ENCODE data around the gene EHBP1. TPM values are rescaled to one million over a fixed set of nuclear protein-coding genes. Genes with fewer than 3 reads are reported as not detected.

The EHBP1 gene
- total and polyA plus RNA-seq, 2 donors (not counting 3 experiments of a cell fraction or from before 2014, with no cell fraction given) = 8.4 to 34.8 TPM

- TF ChIP-seq MAX (IDR thresholded peaks at IDR 0.05; ENCODE audit: insufficient read depth, insufficient read length) (no peak), JUN (IDR thresholded peaks at IDR 0.05; ENCODE audit: borderline replicate concordance, insufficient read depth, insufficient read length, low read depth) (no peak), FOS (IDR thresholded peaks at IDR 0.05; ENCODE audit: borderline replicate concordance, insufficient read depth, low read length) (no peak), EZH2 (IDR thresholded peaks at IDR 0.05; ENCODE audit: borderline replicate concordance, low read depth, low read length, severe bottlenecking) (no peak), POLR2AphosphoS5 (IDR thresholded peaks at IDR 0.05; ENCODE audit: insufficient read depth, low read depth, low read length) (no peak), CTCF (IDR thresholded peaks at IDR 0.05; ENCODE audit: extremely low read depth in 1 of 2, insufficient read depth in 1 of 2, low read depth in 1 of 2, low read length in 2 of 2) (no peak), GATA2 (IDR thresholded peaks at IDR 0.05; ENCODE audit: insufficient read depth, insufficient read length, low read depth, low read length) (no peak), POLR2A (IDR thresholded peaks at IDR 0.05; ENCODE audit: low read depth, low read length) (no peak), MYC (IDR thresholded peaks at IDR 0.05; ENCODE audit: low read depth, low read length) (no peak)
- no peaks in the 10 kb centered on the region for H3K27me3 ChIP-seq (ENCODE audit: control insufficient read depth in 2 of 2, insufficient read depth in 2 of 2, low read length in 2 of 2)
- H3K9me1 ChIP-seq (replicated peaks; ENCODE audit: control insufficient read depth, extremely low read depth, insufficient read depth, low read length) = no peaks in the 10 kb centered on the region
- BruUV-seq (replicated peaks) = no TSS peak
- dilution Hi-C loops (cut with MboI; ENCODE audit: extremely low pct_ligation_motif_present, low sequenced_read_pairs) (no loop called here), intact Hi-C loops (cut with micrococcal nuclease) (no loop called here)
- no peaks in the 10 kb centered on the region for H3K79me2 ChIP-seq (ENCODE audit: control insufficient read depth, insufficient read depth, low read length)
- H3K9me3 ChIP-seq (replicated peaks; ENCODE audit: control insufficient read depth, insufficient read depth, low read length) = no peaks in the 10 kb centered on the region
- H4K20me1 ChIP-seq (replicated peaks; ENCODE audit: control insufficient read depth, extremely low read depth, insufficient read depth, low read length) = no peaks in the 10 kb centered on the region
- H3K36me3 ChIP-seq (ENCODE audit: control insufficient read depth in 2 of 2, extremely low read depth in 1 of 2, insufficient read depth in 2 of 2, low read length in 2 of 2) = no peaks in the 10 kb centered on the region
- no peaks in the 10 kb centered on the region for H3K4me1 ChIP-seq (ENCODE audit: control insufficient read depth, extremely low read depth, insufficient read depth, low read length)
- no peak overlapping the region for H3K27ac ChIP-seq (ENCODE audit: insufficient read depth, low read depth, low read length)
- FAIRE-seq = no peak
- POLR2A ChIA-PET = no interaction called here
- DNase-seq (ENCODE audit: low read depth, low spot score) = no peak
- no peak overlapping the region for H3K4me2 ChIP-seq (ENCODE audit: insufficient read depth, low read length)
- CTCF ChIA-PET = no interaction called here
- no peak overlapping the region for H3K9ac ChIP-seq (replicated peaks; ENCODE audit: extremely low read depth, insufficient read depth, low read length)
- H2AFZ ChIP-seq (ENCODE audit: low read depth, low read length) = no peak overlapping the region
- H3K4me3 ChIP-seq (replicated peaks in 1 of 3; ENCODE audit: insufficient read depth in 1 of 3, low read depth in 1 of 3, low read length in 3 of 3) = no peak overlapping the region
These were observed 269.5 kb downstream of the EHBP1 start for GRCh38 chr2:62974999-62975398.
